Stimulated activated CD8-positive, alpha-beta memory T cell treated with anti-CD3 and anti-CD28 coated beads, Interleukin-12 subunit alpha, Interleukin-12 subunit beta, amount 100 ng/mL, for 1 hour (primary cell): ENCODE measurements around the gene ASTN2.

Source experiments
- DNase-seq: peaks from one replicate; pipeline ENCODE4 v3.0.0-alpha.2; 2020; ENCODE audit warnings: low read depth

The ASTN2 gene

GRCh38 chr9:117114768-117115167 lies 300.1 kb downstream of the ASTN2 start:
- DNase-seq = no peak

- DNase-seq = no peak
These were observed 310.0 kb downstream of the ASTN2 start for GRCh38 chr9:117104716-117105495.

- DNase-seq = no peak
These were observed 310.7 kb downstream of the ASTN2 start for GRCh38 chr9:117104206-117104605.

- no peak for DNase-seq
These were observed 311.3 kb downstream of the ASTN2 start for GRCh38 chr9:117103438-117104110.

GRCh38 chr9:117101008-117101407 lies 313.8 kb downstream of the ASTN2 start:
- no peak for DNase-seq

- no peak for DNase-seq
These were observed 316.5 kb downstream of the ASTN2 start for GRCh38 chr9:117098331-117098730.

- DNase-seq = no peak
These were observed 317.1 kb downstream of the ASTN2 start for GRCh38 chr9:117097761-117098160.

GRCh38 chr9:117096138-117096537 lies 318.7 kb downstream of the ASTN2 start:
- DNase-seq = no peak

GRCh38 chr9:117095081-117095480 lies 319.8 kb downstream of the ASTN2 start:
- no peak for DNase-seq

GRCh38 chr9:117093891-117094844 lies 320.7 kb downstream of the ASTN2 start:
- no peak for DNase-seq

GRCh38 chr9:117092582-117092981 lies 322.3 kb downstream of the ASTN2 start:
- DNase-seq = no peak

GRCh38 chr9:117091529-117091928 lies 323.3 kb downstream of the ASTN2 start:
- DNase-seq = no peak

GRCh38 chr9:117088786-117089185 lies 326.1 kb downstream of the ASTN2 start:
- no peak for DNase-seq

GRCh38 chr9:117088140-117088539 lies 326.7 kb downstream of the ASTN2 start:
- DNase-seq = no peak

- no peak for DNase-seq
These were observed 330.6 kb downstream of the ASTN2 start for GRCh38 chr9:117084221-117084620.

- no peak for DNase-seq
These were observed 331.3 kb downstream of the ASTN2 start for GRCh38 chr9:117083559-117083958.

GRCh38 chr9:117081641-117082317 lies 333.1 kb downstream of the ASTN2 start:
- DNase-seq = no peak

GRCh38 chr9:117080765-117081390 lies 334.0 kb downstream of the ASTN2 start:
- no peak for DNase-seq

- DNase-seq = no peak
These were observed 338.1 kb downstream of the ASTN2 start for GRCh38 chr9:117076571-117077290.

GRCh38 chr9:117075636-117076035 lies 339.2 kb downstream of the ASTN2 start:
- DNase-seq = no peak
